CD4-positive, alpha-beta memory T cell (primary cell): Measurements from ENCODE around the gene BTBD10. TPM values are rescaled to one million over a fixed set of nuclear protein-coding genes. Genes with fewer than 3 reads are reported as not detected.

Source experiments
- CTCF ChIA-PET: fragments of 350-600 bp; sonication (Branson Sonifier 250); formaldehyde crosslinking; loops from one replicate; lab custom pipeline; 2021; ENCODE audit warnings: inconsistent platforms; ENCODE audit not compliant: partially characterized antibody; lab: Charles Lee
- POLR2A ChIA-PET: fragments of 350-600 bp; sonication (Branson Sonifier 250); formaldehyde crosslinking; loops from one replicate; lab custom pipeline; 2021; ENCODE audit not compliant: partially characterized antibody; lab: Charles Lee
- DNase-seq, 5 donors: peaks; one replicate each; pipeline versions ENCODE4 v3.0.0 to v3.0.0-alpha.2; 2020 to 2022; ENCODE audit warnings: mixed read lengths in 1 of 5
- H3K27ac ChIP-seq: one replicate; pipeline ENCODE4 v1.7.0; 2013; ENCODE audit warnings: low read depth, low read length
- H3K27me3 ChIP-seq: 2 replicates; pipeline ENCODE4 v1.7.0; 2013; ENCODE audit warnings: mild to moderate bottlenecking, low read length, moderate library complexity; ENCODE audit not compliant: insufficient read depth
- H3K36me3 ChIP-seq: 2 replicates; pipeline ENCODE4 v1.7.0; 2013; ENCODE audit warnings: mild to moderate bottlenecking, low read length, moderate library complexity; ENCODE audit not compliant: insufficient read depth
- H3K4me1 ChIP-seq: 2 replicates; pipeline ENCODE4 v1.7.0; 2013; ENCODE audit warnings: mild to moderate bottlenecking, low read length, moderate library complexity; ENCODE audit not compliant: insufficient read depth
- H3K4me3 ChIP-seq, 2 donors: one replicate each; pipeline ENCODE4 v1.7.0; 2013; ENCODE audit warnings: low read length in 2 of 2, mild to moderate bottlenecking in 1 of 2
- H3K9me3 ChIP-seq, 2 donors: one replicate each; pipeline ENCODE4 v1.7.0; 2013; ENCODE audit warnings: low read length in 2 of 2, control low read depth in 1 of 2; ENCODE audit not compliant: control insufficient read depth in 1 of 2
- H3K27ac Mint-ChIP-seq, 7 donors: one replicate each; pipeline ENCODE4 v1.8.0; 2020 to 2021; ENCODE audit warnings: mixed read lengths in 7 of 7, mild to moderate bottlenecking in 6 of 7, inconsistent platforms in 3 of 7, moderate library complexity in 3 of 7
- H3K27me3 Mint-ChIP-seq, 2 donors: one replicate each; pipeline ENCODE4 v1.8.0; 2020 to 2021; ENCODE audit warnings: mixed read lengths in 2 of 2
- H3K36me3 Mint-ChIP-seq, 2 donors: one replicate each; pipeline ENCODE4 v1.8.0; 2020 to 2021; ENCODE audit warnings: mixed read lengths in 2 of 2, inconsistent platforms in 1 of 2, mild to moderate bottlenecking in 1 of 2
- H3K4me1 Mint-ChIP-seq, 4 donors: one replicate each; pipeline ENCODE4 v1.8.0; 2020 to 2021; ENCODE audit warnings: mixed read lengths in 4 of 4, mild to moderate bottlenecking in 1 of 4
- H3K4me3 Mint-ChIP-seq, 8 donors: one replicate each; pipeline ENCODE4 v1.8.0; 2020 to 2021; ENCODE audit warnings: mixed read lengths in 8 of 8, mild to moderate bottlenecking in 7 of 8, moderate library complexity in 6 of 8, inconsistent platforms in 3 of 8
- H3K9me3 Mint-ChIP-seq, 8 donors: one replicate each; pipeline ENCODE4 v1.8.0; 2020 to 2021; ENCODE audit warnings: mixed read lengths in 8 of 8, mild to moderate bottlenecking in 5 of 8, inconsistent platforms in 3 of 8, moderate library complexity in 1 of 8
- intact Hi-C: fragments of 100-400 bp; cut with micrococcal nuclease; formaldehyde crosslinking; loops from one replicate; pipeline ENCODE4 v1.15.1; 2023
- polyA plus RNA-seq, 2 donors: library from polyadenylated mRNA; unstranded; fragments of 300-500 nt; fragmentation: Illumina TruSeq; gene quantifications; one replicate each; pipeline ENCODE4 v1.2.3, GENCODE V29; 2021
- total RNA-seq, 2 experiments: library from RNA; stranded (reverse); gene quantifications; one replicate each; pipeline ENCODE4 v1.2.3, GENCODE V29; 2021

The BTBD10 gene
- total and polyA plus RNA-seq, 4 experiments from 2014 or later, result 11.5 to 22.6 (median 18.0) TPM

DNA sequence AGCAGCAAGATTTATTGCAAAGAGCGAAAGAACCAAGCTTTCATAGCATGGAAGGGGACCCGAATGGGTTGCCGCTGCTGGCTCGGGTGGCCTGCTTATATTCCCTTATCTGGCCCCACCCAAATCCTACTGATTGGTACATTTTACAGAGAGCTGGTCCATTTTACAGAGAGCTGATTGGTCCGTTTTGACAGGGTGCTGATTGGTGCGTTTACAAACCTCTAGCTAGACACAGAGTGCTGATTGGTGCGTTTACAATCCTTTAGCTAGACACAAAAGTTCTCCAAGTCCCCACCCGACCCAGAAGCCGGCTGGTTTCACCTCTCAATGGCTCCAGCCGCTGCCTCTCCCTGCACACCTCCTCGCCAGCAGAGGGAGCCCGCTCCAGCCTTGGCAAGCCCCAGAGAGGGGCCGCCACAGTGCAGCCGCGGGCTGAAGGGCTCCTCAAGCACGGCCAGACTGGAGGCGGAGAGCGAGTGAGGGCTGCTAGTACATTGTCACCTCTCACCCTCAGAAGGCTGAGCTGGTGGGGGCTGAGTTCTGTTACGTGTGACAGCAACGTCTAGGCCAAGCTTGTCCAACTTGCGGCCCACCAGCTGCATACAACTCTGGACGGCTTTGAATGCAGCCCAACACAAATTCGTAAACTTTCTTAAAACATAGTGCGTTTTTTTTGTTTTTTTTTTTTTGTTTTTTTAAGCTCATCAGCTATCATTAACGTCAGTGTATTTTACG, 24.1 kb upstream of the BTBD10 start:
- H3K9me3 ChIP-seq, result no peaks in the 10 kb centered on the region
- peak overlapping the region in 1 of 2 donors; percentile 23 for H3K4me3 ChIP-seq
- peaks cover 6 to 11% (median 6%) of the 10 kb centered on the region in 4 donors for H3K4me1 Mint-ChIP-seq
- POLR2A ChIA-PET, result interaction anchor here (2.0 kb wide), 1 partner anchor 24 kb away, joined by 7 read pairs; the partner anchor contains the start of gene BTBD10
- no peaks in the 10 kb centered on the region for H3K4me1 ChIP-seq
- DNase-seq, result peak; percentile 54 to 72 (median 60)
- no peaks in the 10 kb centered on the region for H3K27me3 ChIP-seq
- H3K36me3 Mint-ChIP-seq, result no peaks in the 10 kb centered on the region
- CTCF ChIA-PET, result interaction anchor here (0.7 to 2.7 kb wide), 24 partner anchors 9 to 1565 kb away, joined by 3 to 38 read pairs (median 5); partner anchors contain the start of genes BTBD10, FAR1 and PTH
- no peaks in the 10 kb centered on the region for H3K36me3 ChIP-seq
- H3K27ac Mint-ChIP-seq, result peak overlapping the region in 4 of 7 donors; percentile 3 to 92 (median 48)
- peaks cover 5 to 11% of the 10 kb centered on the region in 2 donors for H3K27me3 Mint-ChIP-seq
- H3K27ac ChIP-seq, result peak overlapping the region; percentile 21
- intact Hi-C loops, result loop anchor here (1.0 kb wide), 1 partner anchor 24 kb away; the partner anchor contains the start of gene BTBD10
- H3K9me3 Mint-ChIP-seq, result peaks cover 0 to 4% (median under 1%) of the 10 kb centered on the region in 8 donors
- H3K4me3 Mint-ChIP-seq, result peak overlapping the region; percentile 73 to 90 (median 83)

DNA sequence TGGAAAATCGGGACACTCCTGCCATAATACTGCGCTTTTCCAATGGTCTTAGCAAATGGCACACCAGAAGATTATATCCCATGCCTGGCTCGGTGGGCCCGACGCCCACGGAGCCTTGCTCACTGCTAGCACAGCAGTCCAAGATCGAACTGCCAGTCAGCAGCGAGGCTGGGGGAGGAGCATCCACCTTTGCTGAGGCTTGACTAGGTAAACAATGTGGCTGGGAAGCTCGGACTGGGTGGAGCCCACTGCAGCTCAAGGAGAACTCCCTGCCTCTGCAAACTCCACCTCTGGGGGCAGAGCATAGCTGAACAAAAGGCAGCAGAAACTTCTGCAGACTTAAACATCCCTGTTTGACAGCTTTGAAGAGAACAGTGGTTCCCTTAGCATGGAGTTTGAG, 17.2 kb upstream of the BTBD10 start:
- Mint-ChIP-seq H3K9me3 (peaks cover 0 to 4% (median 0%) of the 10 kb centered on the region in 8 donors), H3K4me3 (no peak overlapping the region), H3K27me3 (peaks cover 12 to 16% of the 10 kb centered on the region in 2 donors), H3K27ac (no peak overlapping the region), H3K4me1 (no peaks in the 10 kb centered on the region), H3K36me3 (no peaks in the 10 kb centered on the region)
- no peak overlapping the region for H3K4me3 ChIP-seq
- POLR2A ChIA-PET, result no interaction called here
- no peaks in the 10 kb centered on the region for H3K4me1 ChIP-seq
- no peaks in the 10 kb centered on the region for H3K9me3 ChIP-seq
- peaks cover 4% of the 10 kb centered on the region for H3K27me3 ChIP-seq
- H3K36me3 ChIP-seq, result no peaks in the 10 kb centered on the region
- no peak for DNase-seq
- H3K27ac ChIP-seq, result no peak overlapping the region
- intact Hi-C loops, result no loop called here
- CTCF ChIA-PET, result no interaction called here

DNA sequence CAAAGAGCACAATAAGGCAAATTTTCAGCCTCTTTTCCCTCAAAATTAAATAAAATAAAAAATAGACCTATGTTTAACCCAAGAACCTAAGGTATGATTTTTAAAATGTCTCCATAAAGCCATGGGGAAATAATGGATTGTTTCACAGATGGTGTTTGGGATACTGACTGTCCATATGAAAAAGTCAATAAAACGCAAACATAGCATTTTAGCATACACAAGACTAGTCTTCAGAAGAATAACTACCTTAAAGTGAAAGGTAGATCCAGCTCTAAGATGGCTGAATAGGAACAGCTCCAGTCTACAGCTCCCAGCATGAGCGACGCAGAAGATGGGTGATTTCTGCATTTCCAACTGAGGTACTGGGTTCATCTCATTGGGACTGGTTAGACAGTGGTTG, 16.7 kb upstream of the BTBD10 start:
- POLR2A ChIA-PET, result no interaction called here
- Histone ChIP-seq H3K36me3 (no peaks in the 10 kb centered on the region), H3K27ac (no peak overlapping the region), H3K27me3 (peaks cover 4% of the 10 kb centered on the region), H3K4me3 (no peak overlapping the region), H3K9me3 (no peaks in the 10 kb centered on the region), H3K4me1 (no peaks in the 10 kb centered on the region)
- Mint-ChIP-seq H3K9me3 (peaks cover 0 to 4% (median 0%) of the 10 kb centered on the region in 8 donors), H3K4me3 (no peak overlapping the region), H3K4me1 (no peaks in the 10 kb centered on the region), H3K27me3 (peaks cover 12 to 18% of the 10 kb centered on the region in 2 donors), H3K36me3 (no peaks in the 10 kb centered on the region), H3K27ac (no peak overlapping the region)
- no peak for DNase-seq
- CTCF ChIA-PET, result no interaction called here
- intact Hi-C loops, result no loop called here

DNA sequence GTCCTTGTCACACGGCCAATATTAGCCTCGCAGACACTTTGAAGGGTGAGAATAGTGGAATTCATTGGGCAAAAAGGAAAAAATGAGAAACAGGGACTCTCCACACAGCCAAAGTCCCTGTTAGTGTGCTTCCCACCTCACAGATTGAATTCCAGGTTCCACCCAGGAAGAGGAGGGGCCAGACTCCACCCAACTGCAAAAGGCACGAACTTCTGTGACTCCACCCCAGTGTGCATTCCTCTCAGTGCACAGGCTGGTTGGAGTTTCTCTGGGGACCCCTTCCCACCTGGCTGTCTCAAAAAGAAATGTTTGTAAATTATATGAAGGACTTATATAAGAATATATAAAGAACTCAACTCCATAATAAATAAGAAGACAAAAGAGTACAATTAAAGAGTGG, 12.1 kb upstream of the BTBD10 start:
- Histone ChIP-seq H3K27ac (no peak overlapping the region), H3K9me3 (no peaks in the 10 kb centered on the region), H3K4me1 (no peaks in the 10 kb centered on the region), H3K27me3 (peaks cover 4% of the 10 kb centered on the region), H3K4me3 (no peak overlapping the region), H3K36me3 (no peaks in the 10 kb centered on the region)
- Mint-ChIP-seq H3K4me1 (no peaks in the 10 kb centered on the region), H3K36me3 (no peaks in the 10 kb centered on the region), H3K27ac (no peak overlapping the region), H3K27me3 (peaks cover 16 to 26% of the 10 kb centered on the region in 2 donors), H3K4me3 (no peak overlapping the region), H3K9me3 (no peaks in the 10 kb centered on the region)
- ChIA-PET CTCF (interaction anchor here (1.3 kb wide), 1 partner anchor 9 kb away, joined by 4 read pairs; no protein-coding TSS in a partner anchor), POLR2A (no interaction called here)
- intact Hi-C loops, result no loop called here
- DNase-seq, result no peak

- Mint-ChIP-seq H3K9me3 (no peaks in the 10 kb centered on the region), H3K4me1 (no peaks in the 10 kb centered on the region), H3K4me3 (no peak overlapping the region), H3K36me3 (no peaks in the 10 kb centered on the region), H3K27ac (no peak overlapping the region), H3K27me3 (peaks cover 12 to 21% of the 10 kb centered on the region in 2 donors)
- H3K4me3 ChIP-seq, result no peak overlapping the region
- intact Hi-C loops, result no loop called here
- no peaks in the 10 kb centered on the region for H3K9me3 ChIP-seq
- no peaks in the 10 kb centered on the region for H3K27me3 ChIP-seq
- no peak for DNase-seq
- H3K27ac ChIP-seq, result no peak overlapping the region
- H3K4me1 ChIP-seq, result no peaks in the 10 kb centered on the region
- ChIA-PET CTCF (interaction anchor here (1.2 to 1.9 kb wide), 3 partner anchors 9 to 1435 kb away, joined by 3 to 9 read pairs (median 7); no protein-coding TSS in a partner anchor), POLR2A (no interaction called here)
- no peaks in the 10 kb centered on the region for H3K36me3 ChIP-seq
Measured at GRCh38 chr11:13473013-13473722, 10.1 kb upstream of the BTBD10 start.

- intact Hi-C loops, result loop anchor here (10.0 kb wide), 2 partner anchors 886 to 1624 kb away; partner anchors contain the start of genes RRAS2 and USP47
- Mint-ChIP-seq H3K27ac (no peak overlapping the region), H3K9me3 (no peaks in the 10 kb centered on the region), H3K4me3 (no peak overlapping the region), H3K36me3 (no peaks in the 10 kb centered on the region), H3K27me3 (peaks cover 8 to 11% of the 10 kb centered on the region in 2 donors), H3K4me1 (peaks cover 5 to 10% (median 9%) of the 10 kb centered on the region in 4 donors)
- DNase-seq, result no peak
- no peak overlapping the region for H3K4me3 ChIP-seq
- peaks cover 4% of the 10 kb centered on the region for H3K4me1 ChIP-seq
- POLR2A ChIA-PET, result no interaction called here
- CTCF ChIA-PET, result no interaction called here
- H3K36me3 ChIP-seq, result no peaks in the 10 kb centered on the region
- no peaks in the 10 kb centered on the region for H3K27me3 ChIP-seq
- H3K9me3 ChIP-seq, result no peaks in the 10 kb centered on the region
- H3K27ac ChIP-seq, result no peak overlapping the region
Measured at GRCh38 chr11:13468750-13469149, 5.7 kb upstream of the BTBD10 start.
